AG08396 (cell line): ENCODE measurements around the gene SHKBP1.

Experiments
- DNase-seq: peaks from one replicate; pipeline ENCODE4 v3.0.0; 2012; ENCODE audit warnings: low spot score, mixed read lengths

Gene SHKBP1

DNA sequence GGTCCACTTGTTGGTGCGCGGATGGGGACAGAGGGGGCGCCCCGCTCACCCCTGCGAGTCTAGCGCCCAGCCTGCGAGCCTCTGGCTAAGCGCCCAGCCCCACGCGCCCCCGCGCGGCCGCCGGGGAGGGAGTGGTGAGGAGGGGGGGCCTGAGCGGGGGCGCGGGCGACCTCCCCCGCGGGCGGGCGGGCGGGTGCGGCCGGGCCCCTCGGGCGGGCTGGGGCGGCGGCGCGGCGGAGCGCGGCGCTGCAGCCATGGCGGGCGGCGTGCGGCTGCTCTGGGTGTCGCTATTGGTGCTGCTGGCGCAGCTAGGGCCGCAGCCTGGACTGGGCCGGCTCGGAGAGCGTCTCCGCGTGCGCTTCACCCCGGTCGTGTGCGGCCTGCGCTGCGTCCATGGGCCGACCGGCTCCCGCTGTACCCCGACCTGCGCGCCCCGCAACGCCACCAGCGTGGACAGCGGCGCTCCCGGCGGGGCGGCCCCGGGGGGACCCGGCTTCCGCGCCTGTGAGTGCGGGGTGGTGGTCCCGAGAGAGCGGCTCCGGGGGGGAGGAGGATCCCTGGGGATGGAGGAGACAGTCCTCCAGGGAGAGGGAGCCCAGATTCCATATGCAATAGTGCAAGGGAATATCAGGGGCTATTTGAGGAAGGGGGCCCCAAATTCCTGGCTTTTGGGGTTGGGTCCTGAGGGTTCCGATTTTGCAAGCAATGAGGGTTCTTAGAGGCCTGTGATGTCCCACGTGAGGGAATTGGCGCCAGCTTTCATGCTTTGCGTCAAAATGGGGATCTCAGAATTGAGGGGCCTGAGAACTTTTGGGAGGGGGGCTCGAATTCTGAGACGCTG lies 24.7 kb downstream of the SHKBP1 start, which contains the start of gene LTBP4:
Gene LTBP4 (plus strand): TSS at position 236 of the 841 bp plus-strand sequence. CDS start 19 bp downstream, at position 255.
- no peak for DNase-seq

- DNase-seq: no peak
Measured at GRCh38 chr19:40603071-40603388, 26.4 kb downstream of the SHKBP1 start.

GRCh38 chr19:40603389-40604170 lies 26.9 kb downstream of the SHKBP1 start:
- DNase-seq: peak; percentile 96

DNA sequence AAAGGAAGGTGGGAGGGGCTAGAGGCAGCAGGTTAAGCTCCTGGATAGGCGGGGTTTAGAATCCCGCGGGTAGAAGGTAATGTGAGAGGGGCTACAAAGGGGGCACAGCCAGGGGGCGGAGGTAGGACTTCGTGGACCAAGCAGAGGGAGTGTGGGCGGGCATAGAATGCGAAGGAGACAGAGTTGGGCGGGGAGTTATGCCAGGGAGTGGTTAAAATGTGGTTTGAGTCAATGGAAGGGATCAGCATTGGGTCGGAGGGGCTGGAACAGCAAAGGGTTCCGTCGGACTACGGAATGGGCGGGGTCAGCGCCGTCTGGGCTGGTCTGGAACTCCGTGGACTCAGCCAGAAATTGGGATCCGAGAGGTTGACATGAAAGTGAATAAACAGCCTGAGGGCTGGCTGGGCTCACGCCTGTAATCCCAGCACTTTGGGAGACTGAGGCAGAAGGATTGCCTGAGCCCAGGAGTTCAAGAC lies 27.5 kb downstream of the SHKBP1 start:
- no peak for DNase-seq

DNA sequence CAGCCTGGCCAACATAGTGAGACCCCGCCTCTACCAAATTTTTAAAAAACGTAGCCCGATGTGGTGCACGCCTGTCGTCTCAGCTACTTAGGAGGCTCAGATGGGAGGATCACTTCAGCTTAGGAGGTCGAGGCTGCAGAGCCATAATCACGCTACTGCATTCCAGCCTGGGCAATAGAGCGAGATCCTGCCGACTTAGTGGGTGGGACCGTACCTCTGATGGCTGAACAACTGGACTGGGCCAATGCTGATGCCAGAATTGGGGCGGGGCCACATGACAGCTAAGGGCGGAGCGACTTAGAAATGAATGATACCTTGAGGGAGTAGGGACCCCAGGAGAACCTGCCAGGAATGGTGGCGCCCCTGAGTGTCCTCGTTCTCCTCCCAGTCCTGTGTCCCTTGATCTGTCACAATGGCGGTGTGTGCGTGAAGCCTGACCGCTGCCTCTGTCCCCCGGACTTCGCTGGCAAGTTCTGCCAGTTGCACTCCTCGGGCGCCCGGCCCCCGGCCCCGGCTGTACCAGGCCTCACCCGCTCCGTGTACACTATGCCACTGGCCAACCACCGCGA lies 28.1 kb downstream of the SHKBP1 start:
- no peak for DNase-seq

- DNase-seq: peak; percentile 78
Measured at GRCh38 chr19:40605216-40605971, 28.7 kb downstream of the SHKBP1 start.

- DNase-seq: no peak
Measured at GRCh38 chr19:40607311-40608239, 30.9 kb downstream of the SHKBP1 start.

- no peak for DNase-seq
Measured at GRCh38 chr19:40608240-40608621, 31.6 kb downstream of the SHKBP1 start.

GRCh38 chr19:40608957-40609356 lies 32.3 kb downstream of the SHKBP1 start:
- DNase-seq: no peak

GRCh38 chr19:40609561-40610395 lies 33.1 kb downstream of the SHKBP1 start:
- DNase-seq: peak; percentile 88

GRCh38 chr19:40610396-40611064 lies 33.9 kb downstream of the SHKBP1 start:
- DNase-seq: no peak

DNA sequence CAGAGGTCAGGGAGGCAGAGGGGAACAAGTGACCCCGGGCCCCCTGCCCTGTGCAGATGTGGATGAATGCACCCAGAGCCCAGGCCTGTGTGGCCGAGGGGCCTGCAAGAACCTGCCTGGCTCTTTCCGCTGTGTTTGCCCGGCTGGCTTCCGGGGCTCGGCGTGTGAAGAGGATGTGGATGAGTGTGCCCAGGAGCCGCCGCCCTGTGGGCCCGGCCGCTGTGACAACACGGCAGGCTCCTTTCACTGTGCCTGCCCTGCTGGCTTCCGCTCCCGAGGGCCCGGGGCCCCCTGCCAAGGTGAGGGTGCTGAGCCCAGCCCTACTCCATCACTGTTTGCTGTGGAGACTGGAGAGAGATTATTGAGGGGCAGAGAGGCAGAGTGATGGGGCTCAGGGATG lies 34.4 kb downstream of the SHKBP1 start:
- DNase-seq: no peak

DNA sequence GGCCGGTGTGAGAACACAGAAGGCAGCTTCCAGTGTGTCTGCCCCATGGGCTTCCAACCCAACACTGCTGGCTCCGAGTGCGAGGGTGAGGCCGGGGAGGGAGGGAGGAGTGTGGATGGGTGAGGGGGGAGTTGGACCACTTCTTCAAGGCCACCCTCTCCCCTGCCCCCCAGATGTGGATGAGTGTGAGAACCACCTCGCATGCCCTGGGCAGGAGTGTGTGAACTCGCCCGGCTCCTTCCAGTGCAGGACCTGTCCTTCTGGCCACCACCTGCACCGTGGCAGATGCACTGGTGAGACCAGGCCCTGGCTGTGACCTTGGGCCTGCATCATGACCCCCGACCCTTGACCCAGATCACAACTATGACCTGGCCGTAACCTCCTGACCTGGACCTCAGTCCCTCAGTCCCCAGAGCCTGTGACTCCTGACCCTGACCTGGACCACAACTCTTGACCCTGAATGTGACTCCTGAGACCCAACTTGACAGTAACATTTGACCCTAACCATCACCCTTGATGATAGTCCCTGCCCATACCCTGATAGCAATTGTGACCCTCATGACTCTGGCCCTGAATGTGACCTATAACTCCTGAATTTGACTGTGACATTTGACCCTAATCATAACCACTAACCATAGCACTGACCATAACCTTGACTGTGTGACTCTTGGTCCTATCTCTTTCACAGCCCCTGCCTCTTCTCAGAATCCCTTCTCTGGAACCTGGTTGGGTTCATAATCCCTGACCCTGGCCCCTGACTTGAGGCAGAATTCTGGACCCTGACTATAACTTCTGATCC lies 35.4 kb downstream of the SHKBP1 start:
- no peak for DNase-seq

- no peak for DNase-seq
Measured at GRCh38 chr19:40612831-40613689, 36.4 kb downstream of the SHKBP1 start.

- no peak for DNase-seq
Measured at GRCh38 chr19:40613690-40614621, 37.3 kb downstream of the SHKBP1 start.

DNA sequence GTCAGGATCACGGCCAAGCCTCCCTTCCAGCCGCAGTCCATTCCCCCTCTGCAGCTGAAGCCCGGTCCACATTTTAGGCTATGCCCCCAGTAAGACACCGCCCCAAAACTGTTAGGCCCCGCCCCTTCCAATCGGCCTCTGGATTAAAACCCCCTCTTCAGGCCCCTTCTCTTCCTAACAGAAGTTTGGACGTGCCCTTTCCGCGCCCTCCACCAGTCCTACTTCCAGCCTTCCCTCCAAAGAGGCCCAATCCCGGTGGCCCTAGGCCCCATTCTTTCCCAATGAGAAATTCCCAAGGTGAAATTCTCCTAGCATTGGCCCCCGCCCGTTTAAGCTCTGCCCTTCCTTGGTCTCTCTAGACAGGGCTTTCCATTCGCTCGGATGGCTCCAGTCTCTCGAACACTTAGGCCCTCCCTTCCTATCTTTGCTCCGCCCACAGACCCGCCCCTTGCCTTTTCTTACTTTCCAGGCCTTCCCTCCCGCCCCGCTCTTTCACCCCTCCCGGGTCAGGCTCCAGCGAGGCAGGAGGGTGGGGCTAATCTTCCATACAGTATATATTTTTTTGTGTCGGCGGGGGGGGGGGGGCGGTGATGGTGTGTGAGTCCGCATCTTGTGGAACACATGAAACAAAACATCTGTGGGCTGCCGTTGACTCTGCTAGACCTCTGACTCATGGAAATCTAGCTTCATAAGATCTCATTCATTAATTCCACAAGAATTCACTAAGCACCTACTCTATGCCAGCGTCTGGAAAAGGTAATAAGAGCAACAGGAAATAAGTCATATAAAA lies 38.1 kb downstream of the SHKBP1 start:
- DNase-seq: peak; percentile 90
